GM12878 (cell line): ENCODE results near the gene GPC3. TPM values are rescaled to one million over a fixed set of nuclear protein-coding genes. Genes with fewer than 3 reads are reported as not detected.

Experiments
- ATAC-seq: fragments of 200-7000 bp; cut with Tn5 transposase; 3 replicates; pipeline ENCODE4 v1.9.1; 2020; ENCODE audit warnings: mild to moderate bottlenecking, moderate library complexity
- BruUV-seq: library from RNA; stranded (reverse); fragments of 400-500 nt; replicated peaks from 2 replicates; lab custom pipeline; 2021; lab: Mats Ljungman, UMichigan
- CTCF ChIA-PET: fragments of 300-600 bp; sonication (Branson Sonifier 250); formaldehyde crosslinking; extraction: SDS; loops from one replicate; lab custom pipeline; 2021; ENCODE audit warnings: inconsistent platforms; lab: Yijun Ruan, JAX
- POLR2A ChIA-PET: fragments of 350-600 bp; formaldehyde crosslinking; extraction: SDS; loops from one replicate; lab custom pipeline; 2021; ENCODE audit warnings: inconsistent platforms; lab: Charles Lee
- RAD21 ChIA-PET: fragments of 300-600 bp; sonication (Branson Sonifier 250); formaldehyde crosslinking; loops from one replicate; lab custom pipeline; 2023; ENCODE audit warnings: antibody characterized with exemption; ENCODE audit not compliant: unreplicated experiment; lab: Charles Lee
- SMC1A ChIA-PET: fragments of 300-600 bp; sonication (Branson Sonifier 250); formaldehyde crosslinking; loops from one replicate; lab custom pipeline; 2023; ENCODE audit not compliant: unreplicated experiment, uncharacterized antibody; lab: Charles Lee
- DNase-seq: peaks from one replicate; pipeline ENCODE4 v3.0.0-alpha.2; 2011; ENCODE audit warnings: low read depth, low spot score
- FAIRE-seq: peaks from 3 replicates; lab custom pipeline; 2011; peaks lifted over from hg19 to GRCh38; lab: Jason Lieb, UNC
- H2AFZ ChIP-seq: 2 replicates; pipeline ENCODE4 v1.6.0; 2011; ENCODE audit warnings: low read depth, low read length, control low read depth; ENCODE audit not compliant: control insufficient read depth
- H3K27ac ChIP-seq: 2 replicates; pipeline ENCODE4 v1.5.1; 2011; ENCODE audit warnings: control low read depth; ENCODE audit not compliant: control insufficient read depth, insufficient read depth
- H3K27me3 ChIP-seq, 2 experiments: replicated peaks in 1 of 2; 2 replicates each; pipeline versions ENCODE4 v1.6.0 to v1.6.1; 2011; ENCODE audit warnings: low read length in 1 of 2; ENCODE audit not compliant: control insufficient read depth in 2 of 2, insufficient read depth in 2 of 2
- H3K36me3 ChIP-seq, 2 experiments: 2 replicates each; pipeline ENCODE4 v1.5.1; 2011; ENCODE audit warnings: low read length in 1 of 2; ENCODE audit not compliant: control insufficient read depth in 2 of 2, insufficient read depth in 2 of 2
- H3K4me1 ChIP-seq: 2 replicates; pipeline ENCODE4 v1.6.1; 2011; ENCODE audit warnings: mild to moderate bottlenecking, low read length, moderate library complexity, mixed read lengths; ENCODE audit not compliant: control insufficient read depth, insufficient read depth
- H3K4me2 ChIP-seq: 2 replicates; pipeline ENCODE4 v1.6.0; 2011; ENCODE audit warnings: control low read depth; ENCODE audit not compliant: control insufficient read depth, insufficient read depth
- H3K4me3 ChIP-seq: fragments of 200-600 bp; sonication (generic); 2 replicates; pipeline ENCODE4 v1.5.1; 2016
- H3K79me2 ChIP-seq: 2 replicates; pipeline ENCODE4 v1.6.0; 2011; ENCODE audit warnings: low read length; ENCODE audit not compliant: control insufficient read depth, insufficient read depth
- H3K9ac ChIP-seq: 2 replicates; pipeline ENCODE4 v1.8.0; 2011; ENCODE audit warnings: low read length, control low read depth, mixed read lengths; ENCODE audit not compliant: control insufficient read depth, insufficient read depth
- H3K9me3 ChIP-seq: replicated peaks from 3 replicates; pipeline ENCODE4 v1.5.1; 2011; ENCODE audit warnings: mild to moderate bottlenecking, low read length; ENCODE audit not compliant: control insufficient read depth, insufficient read depth
- H4K20me1 ChIP-seq: 2 replicates; pipeline ENCODE4 v1.6.0; 2011; ENCODE audit not compliant: control insufficient read depth, insufficient read depth
- BCL11A ChIP-seq: IDR thresholded peaks from 2 replicates; pipeline ENCODE4 v1.6.1; 2011; ENCODE audit warnings: low read depth, low read length
- EED ChIP-seq: sonication (generic); IDR thresholded peaks from 2 replicates; pipeline ENCODE4 v1.6.1; 2016; ENCODE audit warnings: antibody characterized with exemption, low read depth
- EP300 ChIP-seq, 2 experiments: fragments of 150-350 bp in 1 of 2; IDR thresholded peaks; 2 replicates each; pipeline ENCODE4 v1.6.1; 2011 to 2012; ENCODE audit warnings: low read depth in 2 of 2, low read length in 2 of 2, borderline replicate concordance in 1 of 2, improper control_type of control experiment in 1 of 2, inconsistent platforms in 1 of 2; ENCODE audit not compliant: control insufficient read depth in 1 of 2
- ESRRA ChIP-seq: IDR thresholded peaks from 2 replicates; pipeline ENCODE4 v1.6.1; 2012; ENCODE audit warnings: mild to moderate bottlenecking, low read length, improper control_type of control experiment
- FOXK2 ChIP-seq: fragments of 450-650 bp; IDR thresholded peaks from 2 replicates; pipeline ENCODE4 v1.6.1; 2017; ENCODE audit warnings: mild to moderate bottlenecking, moderate library complexity
- FOXM1 ChIP-seq: IDR thresholded peaks from 2 replicates; pipeline ENCODE4 v1.6.1; 2012; ENCODE audit warnings: low read depth, mild to moderate bottlenecking, inconsistent platforms, low read length, moderate library complexity
- MEF2B ChIP-seq: fragments of 450-650 bp; IDR thresholded peaks from 2 replicates; pipeline ENCODE4 v1.6.1; 2018; ENCODE audit warnings: mild to moderate bottlenecking, moderate library complexity; ENCODE audit not compliant: partially characterized antibody, poor library complexity, severe bottlenecking
- STAT1 ChIP-seq: fragments of 450-650 bp; conservative IDR thresholded peaks from 2 replicates; pipeline ENCODE4 v1.6.1; 2014; ENCODE audit warnings: antibody characterized with exemption, mild to moderate bottlenecking
- SUZ12 ChIP-seq: fragments of 200-600 bp; sonication (generic); IDR thresholded peaks from one replicate; pipeline ENCODE4 v1.6.1; 2018; ENCODE audit warnings: antibody characterized with exemption, mild to moderate bottlenecking; ENCODE audit not compliant: unreplicated experiment
- TAF1 ChIP-seq: IDR thresholded peaks from 2 replicates; pipeline ENCODE4 v1.6.1; 2011; ENCODE audit warnings: mild to moderate bottlenecking, low read depth, low read length, borderline replicate concordance
- ZZZ3 ChIP-seq: IDR thresholded peaks from 2 replicates; pipeline ENCODE4 v1.6.1; 2011; ENCODE audit warnings: low read depth; ENCODE audit not compliant: control insufficient read depth, insufficient read length
- WGBS: methylation state at CpG from one replicate; pipeline ENCODE4 v1.1.6; 2016; ENCODE audit warnings: low lambda C conversion rate; ENCODE audit not compliant: insufficient replicate concordance, insufficient coverage; ENCODE audit errors: missing lambda C conversion rate; 5-methylcytosine and 5-hydroxymethylcytosine counted together
- in situ Hi-C: fragments of 300-500 bp; cut with MboI; formaldehyde crosslinking; loops from 9 replicates; pipeline ENCODE4 v1.14.3; 2018; ENCODE audit warnings: mixed read lengths
- intact Hi-C: fragments of 100-400 bp; cut with micrococcal nuclease; formaldehyde crosslinking; loops from one replicate; pipeline ENCODE4 v1.14.2; 2022; ENCODE audit not compliant: unreplicated experiment
- polyA plus RNA-seq, 11 experiments: library from polyadenylated mRNA; depleted of rRNA in 4 of 11; unstranded in 6 of 11; stranded (reverse) in 5 of 11; fragments of >200 nt; fragmentation: Nextera tagmentation in 4 of 11; fragmentation: Illumina TruSeq in 1 of 11; extraction: Ambion mirVana in 4 of 11; extraction: Trizol in 1 of 11; gene quantifications; 1 replicate in 1 of 11; 2 replicates in 10 of 11; pipeline versions ENCODE4 v1.2.1 to v1.2.3, GENCODE V29; 2011 to 2016; ENCODE audit warnings: inconsistent platforms in 2 of 11, missing spikeins in 2 of 11, low read depth in 1 of 11
- total RNA-seq, 4 experiments: library from RNA; depleted of rRNA in 3 of 4; stranded (reverse); fragments of >200 nt in 3 of 4; fragmentation: Illumina TruSeq in 1 of 4; extraction: Trizol in 1 of 4; gene quantifications; 2 replicates each; pipeline versions ENCODE4 v1.2.1 to v1.2.3, GENCODE V29; 2013 to 2021
- TF ChIP-seq, protein P1 (sequence below): IDR thresholded peaks from 2 replicates; pipeline ENCODE4 v1.6.1; 2011; ENCODE audit warnings: borderline replicate concordance, low read depth, mild to moderate bottlenecking, moderate library complexity, low read length; ENCODE audit not compliant: insufficient read depth, poor library complexity, severe bottlenecking
- TF ChIP-seq, protein P2 (sequence below): fragments of 450-650 bp; IDR thresholded peaks from 2 replicates; pipeline ENCODE4 v1.6.1; 2017; ENCODE audit warnings: low read depth, mild to moderate bottlenecking, moderate library complexity
- TF ChIP-seq, protein P3 (sequence below): IDR thresholded peaks from 2 replicates; pipeline ENCODE4 v1.6.1; 2012; ENCODE audit warnings: mild to moderate bottlenecking, low read depth, low read length
- TF ChIP-seq, protein P4 (sequence below): IDR thresholded peaks from 2 replicates; pipeline ENCODE4 v1.6.1; 2011; ENCODE audit warnings: mild to moderate bottlenecking, low read depth, low read length, moderate library complexity; ENCODE audit not compliant: insufficient replicate concordance
- TF ChIP-seq, protein P5 (sequence below): fragments of 450-650 bp; IDR thresholded peaks from 2 replicates; pipeline ENCODE4 v1.6.1; 2014; ENCODE audit warnings: mild to moderate bottlenecking

Gene GPC3
- total and polyA plus RNA-seq, 10 of the 15 experiments (the other 5 are each of a cell fraction or from before 2014, with no cell fraction given) = 0.09 to 0.82 TPM; not detected in 8

DNA sequence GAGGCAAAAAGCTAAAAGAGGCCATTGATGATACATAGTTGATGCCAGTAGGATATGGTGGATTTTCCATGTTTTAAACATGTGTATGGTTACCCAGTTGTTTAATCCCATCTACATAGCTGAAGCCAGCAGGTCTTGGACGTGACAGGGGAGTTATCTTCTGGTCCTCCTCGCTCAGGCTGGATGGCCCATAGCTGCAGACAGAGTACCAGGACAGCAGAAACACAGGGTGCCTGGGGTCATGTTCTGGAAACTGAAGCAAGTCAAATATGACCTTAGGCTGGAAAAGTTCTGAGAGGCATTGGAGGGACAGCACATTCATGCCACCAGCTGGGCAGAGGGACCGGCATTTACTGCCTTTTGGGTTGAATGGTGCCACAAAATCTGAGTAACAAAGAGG, 452.1 kb downstream of the GPC3 start:
- DNase-seq (no peak), ATAC-seq (no peak), FAIRE-seq (no peak)
- Histone ChIP-seq H3K9me3 (no peaks in the 10 kb centered on the region), H3K4me1 (no peaks in the 10 kb centered on the region), H3K36me3 (no peaks in the 10 kb centered on the region), H3K27me3 (no peaks in the 10 kb centered on the region), H3K4me3 (no peak overlapping the region), H3K79me2 (no peaks in the 10 kb centered on the region), H3K4me2 (no peak overlapping the region), H2AFZ (no peak overlapping the region), H3K27ac (no peak overlapping the region), H4K20me1 (no peaks in the 10 kb centered on the region), H3K9ac (no peak overlapping the region)
- CTCF ChIA-PET = no interaction called here
- POLR2A ChIA-PET = no interaction called here
- WGBS = 25% methylated on average over 3 of the region's 3 CpGs
- intact Hi-C loops = no loop called here
- in situ Hi-C loops = no loop called here
- RAD21 ChIA-PET = no interaction called here
- BruUV-seq = no TSS peak
- SMC1A ChIA-PET = no interaction called here
- TF ChIP-seq TAF1 (no peak), FOXM1 (no peak), BCL11A (no peak), ZZZ3 (no peak), STAT1 (no peak), SUZ12 (no peak), ESRRA (no peak), MEF2B (no peak), EP300 (IDR thresholded peaks at IDR 0.05; ENCODE audit: borderline replicate concordance in 1 of 2, control insufficient read depth in 1 of 2, low read depth in 2 of 2, low read length in 2 of 2) (no peak), FOXK2 (no peak), EED (no peak)
- TF ChIP-seq, protein P1, sequence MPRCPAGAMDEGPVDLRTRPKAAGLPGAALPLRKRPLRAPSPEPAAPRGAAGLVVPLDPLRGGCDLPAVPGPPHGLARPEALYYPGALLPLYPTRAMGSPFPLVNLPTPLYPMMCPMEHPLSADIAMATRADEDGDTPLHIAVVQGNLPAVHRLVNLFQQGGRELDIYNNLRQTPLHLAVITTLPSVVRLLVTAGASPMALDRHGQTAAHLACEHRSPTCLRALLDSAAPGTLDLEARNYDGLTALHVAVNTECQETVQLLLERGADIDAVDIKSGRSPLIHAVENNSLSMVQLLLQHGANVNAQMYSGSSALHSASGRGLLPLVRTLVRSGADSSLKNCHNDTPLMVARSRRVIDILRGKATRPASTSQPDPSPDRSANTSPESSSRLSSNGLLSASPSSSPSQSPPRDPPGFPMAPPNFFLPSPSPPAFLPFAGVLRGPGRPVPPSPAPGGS = no peak
- TF ChIP-seq, protein P2, sequence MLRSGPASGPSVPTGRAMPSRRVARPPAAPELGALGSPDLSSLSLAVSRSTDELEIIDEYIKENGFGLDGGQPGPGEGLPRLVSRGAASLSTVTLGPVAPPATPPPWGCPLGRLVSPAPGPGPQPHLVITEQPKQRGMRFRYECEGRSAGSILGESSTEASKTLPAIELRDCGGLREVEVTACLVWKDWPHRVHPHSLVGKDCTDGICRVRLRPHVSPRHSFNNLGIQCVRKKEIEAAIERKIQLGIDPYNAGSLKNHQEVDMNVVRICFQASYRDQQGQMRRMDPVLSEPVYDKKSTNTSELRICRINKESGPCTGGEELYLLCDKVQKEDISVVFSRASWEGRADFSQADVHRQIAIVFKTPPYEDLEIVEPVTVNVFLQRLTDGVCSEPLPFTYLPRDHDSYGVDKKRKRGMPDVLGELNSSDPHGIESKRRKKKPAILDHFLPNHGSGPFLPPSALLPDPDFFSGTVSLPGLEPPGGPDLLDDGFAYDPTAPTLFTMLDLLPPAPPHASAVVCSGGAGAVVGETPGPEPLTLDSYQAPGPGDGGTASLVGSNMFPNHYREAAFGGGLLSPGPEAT = no peak
- TF ChIP-seq, protein P3, sequence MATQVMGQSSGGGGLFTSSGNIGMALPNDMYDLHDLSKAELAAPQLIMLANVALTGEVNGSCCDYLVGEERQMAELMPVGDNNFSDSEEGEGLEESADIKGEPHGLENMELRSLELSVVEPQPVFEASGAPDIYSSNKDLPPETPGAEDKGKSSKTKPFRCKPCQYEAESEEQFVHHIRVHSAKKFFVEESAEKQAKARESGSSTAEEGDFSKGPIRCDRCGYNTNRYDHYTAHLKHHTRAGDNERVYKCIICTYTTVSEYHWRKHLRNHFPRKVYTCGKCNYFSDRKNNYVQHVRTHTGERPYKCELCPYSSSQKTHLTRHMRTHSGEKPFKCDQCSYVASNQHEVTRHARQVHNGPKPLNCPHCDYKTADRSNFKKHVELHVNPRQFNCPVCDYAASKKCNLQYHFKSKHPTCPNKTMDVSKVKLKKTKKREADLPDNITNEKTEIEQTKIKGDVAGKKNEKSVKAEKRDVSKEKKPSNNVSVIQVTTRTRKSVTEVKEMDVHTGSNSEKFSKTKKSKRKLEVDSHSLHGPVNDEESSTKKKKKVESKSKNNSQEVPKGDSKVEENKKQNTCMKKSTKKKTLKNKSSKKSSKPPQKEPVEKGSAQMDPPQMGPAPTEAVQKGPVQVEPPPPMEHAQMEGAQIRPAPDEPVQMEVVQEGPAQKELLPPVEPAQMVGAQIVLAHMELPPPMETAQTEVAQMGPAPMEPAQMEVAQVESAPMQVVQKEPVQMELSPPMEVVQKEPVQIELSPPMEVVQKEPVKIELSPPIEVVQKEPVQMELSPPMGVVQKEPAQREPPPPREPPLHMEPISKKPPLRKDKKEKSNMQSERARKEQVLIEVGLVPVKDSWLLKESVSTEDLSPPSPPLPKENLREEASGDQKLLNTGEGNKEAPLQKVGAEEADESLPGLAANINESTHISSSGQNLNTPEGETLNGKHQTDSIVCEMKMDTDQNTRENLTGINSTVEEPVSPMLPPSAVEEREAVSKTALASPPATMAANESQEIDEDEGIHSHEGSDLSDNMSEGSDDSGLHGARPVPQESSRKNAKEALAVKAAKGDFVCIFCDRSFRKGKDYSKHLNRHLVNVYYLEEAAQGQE = no peak
- TF ChIP-seq, protein P4, sequence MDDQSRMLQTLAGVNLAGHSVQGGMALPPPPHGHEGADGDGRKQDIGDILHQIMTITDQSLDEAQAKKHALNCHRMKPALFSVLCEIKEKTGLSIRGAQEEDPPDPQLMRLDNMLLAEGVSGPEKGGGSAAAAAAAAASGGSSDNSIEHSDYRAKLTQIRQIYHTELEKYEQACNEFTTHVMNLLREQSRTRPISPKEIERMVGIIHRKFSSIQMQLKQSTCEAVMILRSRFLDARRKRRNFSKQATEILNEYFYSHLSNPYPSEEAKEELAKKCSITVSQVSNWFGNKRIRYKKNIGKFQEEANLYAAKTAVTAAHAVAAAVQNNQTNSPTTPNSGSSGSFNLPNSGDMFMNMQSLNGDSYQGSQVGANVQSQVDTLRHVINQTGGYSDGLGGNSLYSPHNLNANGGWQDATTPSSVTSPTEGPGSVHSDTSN = no peak
- TF ChIP-seq, protein P5, sequence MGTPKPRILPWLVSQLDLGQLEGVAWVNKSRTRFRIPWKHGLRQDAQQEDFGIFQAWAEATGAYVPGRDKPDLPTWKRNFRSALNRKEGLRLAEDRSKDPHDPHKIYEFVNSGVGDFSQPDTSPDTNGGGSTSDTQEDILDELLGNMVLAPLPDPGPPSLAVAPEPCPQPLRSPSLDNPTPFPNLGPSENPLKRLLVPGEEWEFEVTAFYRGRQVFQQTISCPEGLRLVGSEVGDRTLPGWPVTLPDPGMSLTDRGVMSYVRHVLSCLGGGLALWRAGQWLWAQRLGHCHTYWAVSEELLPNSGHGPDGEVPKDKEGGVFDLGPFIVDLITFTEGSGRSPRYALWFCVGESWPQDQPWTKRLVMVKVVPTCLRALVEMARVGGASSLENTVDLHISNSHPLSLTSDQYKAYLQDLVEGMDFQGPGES = no peak
